ENCODE data around the gene PDLIM1.
"Not testable (repeated sequence)": the region's sequence is repeated elsewhere in the genome, so short reads cannot be mapped to it uniquely, and the experiment has no call there.

The PDLIM1 gene

DNA sequence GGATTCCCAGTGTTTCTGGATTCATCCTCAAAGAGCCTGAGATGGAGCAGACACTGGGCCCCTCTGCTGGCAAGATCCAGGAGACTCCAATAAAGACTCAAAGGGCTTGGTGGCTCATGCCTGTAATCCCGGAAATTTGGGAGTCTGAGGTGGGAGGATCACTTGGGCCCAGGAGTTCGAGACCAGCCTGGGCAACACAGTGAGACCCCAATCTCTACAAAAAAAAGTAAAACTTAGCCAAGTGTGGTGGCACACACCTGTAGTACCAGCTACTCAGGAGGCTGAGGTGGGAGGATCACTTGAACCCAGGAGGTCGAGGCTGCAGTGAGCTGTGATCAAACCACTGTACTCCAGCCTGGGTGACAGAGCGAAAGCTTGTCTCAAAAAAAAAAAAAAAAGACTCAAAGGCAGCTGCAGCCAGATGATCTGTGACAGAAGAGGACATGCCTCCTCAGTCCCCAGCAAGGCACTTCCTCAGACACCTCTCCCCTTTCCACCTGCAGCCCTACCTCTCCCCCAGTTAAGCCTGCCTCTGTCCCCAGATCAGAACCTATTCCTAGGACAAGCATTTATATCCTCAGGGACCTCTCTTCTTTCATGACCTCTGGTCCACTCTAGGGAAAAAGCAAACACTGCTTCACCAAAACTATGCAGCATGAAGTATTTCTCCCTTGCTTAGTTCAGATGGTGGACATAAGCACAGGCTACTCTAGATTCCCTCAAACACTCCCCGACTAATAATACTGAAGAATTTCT, 27.9 kb downstream of the PDLIM1 start:
- no peak for DNase-seq

DNA sequence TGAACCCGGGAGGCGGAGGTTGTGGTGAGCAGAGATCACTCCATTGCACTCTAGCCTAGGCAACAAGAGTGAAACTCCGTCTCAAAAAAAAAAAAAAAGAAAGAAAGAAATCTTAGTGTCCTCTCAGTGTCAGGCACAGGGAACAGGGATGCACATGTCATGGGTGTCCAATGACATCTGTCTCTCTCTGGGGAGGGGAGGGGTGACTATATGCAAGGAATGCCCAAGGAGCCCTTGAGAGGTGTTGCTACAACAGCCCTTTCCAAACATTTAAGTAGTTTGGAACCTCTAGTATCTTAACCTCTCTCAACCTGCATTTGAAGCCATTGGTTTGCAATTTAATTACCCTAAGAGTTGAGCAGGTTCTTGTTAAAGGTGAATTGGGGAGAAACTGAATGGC, 28.9 kb downstream of the PDLIM1 start:
- no peak for DNase-seq

DNA sequence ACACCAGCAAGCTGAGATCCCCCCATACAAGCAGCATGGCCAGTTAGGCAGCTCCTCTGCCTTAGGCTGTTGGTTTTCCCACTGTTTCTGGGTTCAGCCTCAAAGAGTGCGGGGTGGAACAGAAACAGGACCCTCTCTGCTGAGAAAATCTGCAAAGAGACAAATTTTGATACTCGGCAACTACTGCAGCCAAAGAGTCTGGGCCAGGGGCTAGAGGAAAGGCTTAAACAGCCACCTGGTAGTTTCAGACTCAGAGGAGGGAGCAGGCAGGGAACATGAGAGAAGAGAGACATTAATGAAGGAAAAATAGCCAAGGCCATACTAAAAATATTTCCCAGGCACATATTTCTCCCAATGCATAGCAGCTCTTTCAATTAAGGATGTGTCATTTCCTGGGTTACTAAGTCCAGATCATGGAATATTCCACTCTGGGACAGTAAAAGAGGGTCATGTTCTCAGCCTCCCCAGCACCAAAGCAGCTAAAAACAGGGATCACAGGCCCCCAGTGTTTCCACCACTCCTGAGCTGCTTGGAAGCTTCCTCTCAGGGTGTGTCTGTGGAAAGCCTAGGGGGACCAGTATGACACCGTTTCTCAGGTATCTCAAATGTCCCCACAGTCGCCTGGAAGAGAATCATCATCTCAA, 29.8 kb downstream of the PDLIM1 start:
- DNase-seq: no peak

DNA sequence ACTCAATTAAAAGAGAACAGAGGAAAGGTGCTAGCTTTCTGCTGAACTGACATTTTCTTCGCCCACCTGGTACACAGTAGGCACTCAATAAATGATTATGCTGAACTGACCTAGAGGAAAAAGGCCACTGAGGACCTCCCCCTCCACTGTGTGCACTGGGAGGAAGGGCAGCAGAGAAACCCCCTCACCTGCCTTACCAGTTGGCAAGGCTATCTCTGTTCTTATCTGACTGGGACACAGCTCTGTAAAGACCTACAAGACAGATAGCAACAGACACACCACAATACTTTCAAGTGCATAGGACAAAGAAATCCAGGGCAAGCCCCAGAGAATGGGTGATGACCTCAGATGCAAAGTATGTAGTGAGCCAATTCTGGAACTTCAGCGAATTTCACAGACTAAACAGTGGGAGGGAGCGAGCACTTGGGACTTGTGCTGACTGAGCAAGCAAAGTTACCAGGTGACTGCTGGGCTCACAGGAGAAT, 30.4 kb downstream of the PDLIM1 start:
- DNase-seq: no peak

DNA sequence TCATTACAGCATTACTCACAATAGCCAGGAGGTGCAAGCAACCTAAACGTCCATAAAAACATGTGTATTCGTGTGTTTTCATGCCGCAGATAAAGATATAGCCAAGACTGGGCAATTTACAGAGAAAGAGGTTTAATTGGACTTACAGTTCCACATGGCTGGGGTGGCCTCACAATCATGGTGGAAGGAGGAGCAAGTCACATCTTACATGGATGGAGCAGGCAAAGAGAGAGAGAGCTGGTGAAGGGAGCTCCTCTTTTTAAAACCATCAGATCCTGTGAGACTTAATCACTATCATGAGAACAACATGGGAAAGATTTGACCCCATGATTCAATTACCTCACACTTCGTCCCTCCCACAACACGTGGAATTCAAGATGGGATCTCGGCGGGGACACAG, 33.0 kb downstream of the PDLIM1 start:
- no peak for DNase-seq

DNA sequence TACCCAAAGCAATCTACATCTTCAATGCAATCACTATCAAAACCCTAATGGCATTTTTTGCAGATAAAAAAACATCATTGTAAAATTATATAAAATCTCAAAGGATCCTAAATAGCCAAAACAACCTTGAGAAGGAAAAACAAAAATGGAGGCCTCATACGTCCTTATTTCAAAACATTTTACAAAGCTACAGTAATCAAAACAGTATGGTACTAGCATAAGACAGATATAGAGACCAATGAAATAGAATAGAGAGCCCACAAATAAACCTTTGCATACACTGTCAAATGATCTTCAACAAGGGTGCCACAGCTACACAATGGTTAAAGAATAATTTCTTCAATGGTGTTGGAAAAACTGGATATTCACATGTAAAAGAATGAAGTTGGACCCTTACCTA, 34.5 kb downstream of the PDLIM1 start:
- DNase-seq: no peak

DNA sequence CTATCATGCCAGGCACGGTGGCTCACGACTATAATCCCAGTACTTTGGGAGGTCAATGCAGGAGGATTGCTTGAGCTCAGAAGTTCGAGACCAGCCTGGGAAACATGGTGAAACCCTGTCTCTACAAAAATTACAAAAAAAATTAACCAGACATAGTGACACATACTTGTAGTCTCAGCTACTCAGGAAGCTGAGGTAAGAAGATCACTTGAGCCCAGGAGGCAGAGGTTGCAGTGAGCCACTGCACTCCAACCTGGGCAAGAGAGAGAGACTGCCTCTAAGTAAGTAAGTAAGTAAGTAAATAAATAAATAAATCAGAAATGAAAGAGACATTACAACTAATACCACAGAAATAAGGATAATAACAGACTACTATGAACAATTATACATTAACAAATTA, 36.2 kb downstream of the PDLIM1 start:
- no peak for DNase-seq

DNA sequence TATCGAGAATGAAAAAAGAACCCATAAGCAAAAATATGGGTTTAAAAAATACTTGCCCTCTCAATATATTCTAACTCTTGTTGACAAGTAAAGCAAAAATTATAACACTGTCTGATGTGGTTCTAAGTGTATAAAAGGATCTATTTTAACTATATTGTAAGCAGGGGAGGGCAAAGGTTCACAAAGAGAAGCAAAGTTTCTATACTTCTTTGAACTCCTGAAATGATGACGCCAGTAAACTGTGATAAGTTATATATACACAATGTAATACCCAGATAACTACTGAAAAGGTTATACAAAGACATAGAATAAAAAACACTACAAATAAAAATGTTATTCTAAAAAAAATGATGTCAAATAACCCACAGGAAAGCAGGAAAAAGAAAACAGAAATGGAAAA, 37.1 kb downstream of the PDLIM1 start:
- no peak for DNase-seq

DNA sequence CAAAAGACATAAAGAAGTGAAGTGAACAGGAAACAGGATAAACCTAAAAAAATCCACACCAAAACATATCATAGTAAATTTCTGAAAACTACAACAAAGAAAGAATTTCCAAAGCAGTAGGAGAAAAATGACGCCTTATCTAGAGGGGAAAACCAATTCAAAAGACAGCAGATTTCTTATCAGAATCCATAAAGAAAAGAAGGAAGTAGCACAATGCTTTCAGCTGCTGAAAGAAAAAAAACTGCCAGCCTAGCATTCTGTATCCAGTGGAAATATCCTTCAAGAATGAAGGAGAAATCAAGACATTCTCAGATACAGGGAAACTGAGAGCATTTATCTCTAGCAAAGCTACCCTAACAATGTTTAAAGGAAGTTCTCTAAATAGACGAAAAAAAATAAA, 37.8 kb downstream of the PDLIM1 start:
- DNase-seq: no peak

DNA sequence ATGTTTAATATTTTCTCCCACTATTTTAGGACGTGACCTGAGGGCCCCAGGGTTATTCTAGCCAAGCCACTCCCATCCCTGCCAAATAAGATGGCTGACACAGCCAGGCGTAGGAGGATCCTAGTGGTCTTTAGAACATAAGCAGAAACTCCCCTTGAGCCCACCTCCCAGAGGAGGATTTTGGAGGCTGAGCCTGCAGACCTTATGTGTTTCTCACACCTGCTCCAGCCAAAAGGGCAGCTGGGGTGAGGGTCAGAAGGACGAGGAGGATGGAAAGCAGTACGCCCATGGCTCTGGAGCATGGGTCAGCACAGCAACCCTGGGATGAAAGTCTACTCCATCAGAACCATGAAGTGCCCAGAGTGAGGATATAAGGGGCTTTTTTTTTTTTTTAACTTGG, 39.9 kb downstream of the PDLIM1 start:
- DNase-seq: no peak

DNA sequence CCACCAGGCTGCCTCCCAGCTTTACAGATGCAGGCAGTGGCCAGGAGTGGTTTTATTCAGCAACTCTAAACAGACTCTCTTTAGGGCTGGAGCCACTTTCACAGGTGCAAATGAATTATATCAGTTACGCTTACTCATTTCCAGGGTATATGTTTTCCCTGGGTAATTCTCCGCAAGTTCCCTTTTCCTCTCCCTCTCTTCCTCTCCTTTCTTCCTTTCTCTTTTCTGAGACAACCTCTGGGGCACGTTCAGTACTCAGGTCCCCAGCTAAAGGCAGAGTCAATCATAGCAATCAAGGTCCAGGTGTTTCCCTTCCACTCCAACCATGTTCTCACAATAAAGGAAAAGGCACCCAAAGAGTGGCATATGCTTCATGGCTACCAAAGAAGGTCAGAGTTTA, 41.3 kb downstream of the PDLIM1 start:
- no peak for DNase-seq

DNA sequence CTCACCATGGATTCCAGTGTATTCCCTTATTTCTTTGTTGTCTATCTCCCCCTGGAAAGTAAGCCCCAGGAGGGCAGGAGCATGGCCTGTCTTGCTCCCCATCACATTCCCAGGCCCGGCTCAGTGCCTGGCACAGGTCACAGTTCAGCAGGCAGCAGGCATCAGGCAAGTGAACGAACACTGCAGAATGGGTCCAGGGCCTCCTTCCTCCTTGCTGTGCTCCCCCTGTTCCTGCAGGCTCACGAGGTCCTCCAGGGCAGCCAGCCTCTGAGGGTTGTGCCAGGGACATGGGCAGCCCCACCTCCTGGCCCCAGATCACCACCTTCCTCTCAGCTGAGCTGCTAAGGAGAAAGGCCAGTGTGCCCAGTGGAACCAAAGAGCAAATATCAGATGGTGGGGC, 41.8 kb downstream of the PDLIM1 start:
- DNase-seq: no peak

DNA sequence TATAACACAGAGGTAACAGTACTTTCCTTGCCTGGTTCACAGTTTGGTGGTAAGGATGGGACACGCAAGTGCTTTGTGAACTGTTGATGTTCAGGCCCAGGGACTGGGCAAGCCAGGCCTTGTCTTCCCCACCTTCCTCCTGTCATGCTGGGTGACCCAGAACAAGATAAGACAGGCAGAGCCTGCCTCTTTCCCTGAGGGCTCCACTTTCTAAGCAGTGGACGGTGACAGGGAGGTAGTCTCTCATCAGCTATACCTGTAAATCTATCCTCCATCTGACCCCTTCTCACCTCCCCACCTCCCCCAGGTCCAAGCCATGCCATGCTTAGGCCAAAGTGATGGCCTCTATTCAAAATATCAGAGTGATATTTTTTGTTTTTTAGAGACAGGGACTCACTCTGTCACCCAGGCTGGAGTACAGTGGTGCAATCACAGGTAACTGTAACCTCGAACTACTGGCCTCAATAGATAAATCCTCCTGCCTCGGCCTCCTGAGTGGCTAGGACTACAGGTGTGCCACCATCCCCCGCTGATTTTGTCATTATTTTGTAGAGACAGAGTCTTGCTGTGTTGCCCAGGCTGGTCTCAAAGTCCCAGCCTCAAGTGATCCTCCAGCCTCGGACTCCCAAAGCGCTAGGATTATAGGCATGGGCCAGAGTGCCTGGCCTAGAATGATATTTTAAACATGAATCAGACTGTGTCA, 42.8 kb downstream of the PDLIM1 start:
- DNase-seq: no peak

DNA sequence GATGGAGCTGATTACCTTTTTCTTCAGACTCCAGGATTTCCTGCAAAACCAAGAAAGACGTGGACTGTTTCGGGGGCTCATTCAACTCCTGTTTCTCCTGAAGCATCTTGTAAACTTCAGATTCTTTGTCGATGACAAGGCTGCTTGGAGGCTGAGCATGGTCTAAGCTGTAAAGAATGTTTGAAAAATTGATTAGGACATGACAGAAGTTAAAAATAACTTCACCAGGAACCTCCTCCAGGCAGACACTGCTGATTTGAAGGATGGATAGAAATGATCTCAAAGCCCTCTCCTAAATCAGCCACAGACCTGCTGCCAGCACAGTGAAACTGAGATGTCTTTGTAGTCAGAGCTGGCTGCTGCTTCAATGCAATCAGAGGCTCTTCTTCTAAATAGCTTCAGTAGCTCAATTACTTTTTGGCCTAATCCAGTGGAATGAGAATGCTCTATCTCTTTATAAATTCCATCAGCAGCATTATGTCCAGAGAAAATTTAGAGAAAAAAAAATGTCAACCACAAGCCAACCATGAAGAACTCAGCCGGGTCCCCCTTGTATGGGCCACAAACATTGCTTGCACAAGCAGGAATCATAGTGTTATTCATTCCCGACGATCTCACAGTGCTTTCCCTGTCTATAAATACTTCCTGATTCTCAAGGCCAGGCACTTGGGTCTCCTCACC, 43.5 kb downstream of the PDLIM1 start:
- no peak for DNase-seq

DNA sequence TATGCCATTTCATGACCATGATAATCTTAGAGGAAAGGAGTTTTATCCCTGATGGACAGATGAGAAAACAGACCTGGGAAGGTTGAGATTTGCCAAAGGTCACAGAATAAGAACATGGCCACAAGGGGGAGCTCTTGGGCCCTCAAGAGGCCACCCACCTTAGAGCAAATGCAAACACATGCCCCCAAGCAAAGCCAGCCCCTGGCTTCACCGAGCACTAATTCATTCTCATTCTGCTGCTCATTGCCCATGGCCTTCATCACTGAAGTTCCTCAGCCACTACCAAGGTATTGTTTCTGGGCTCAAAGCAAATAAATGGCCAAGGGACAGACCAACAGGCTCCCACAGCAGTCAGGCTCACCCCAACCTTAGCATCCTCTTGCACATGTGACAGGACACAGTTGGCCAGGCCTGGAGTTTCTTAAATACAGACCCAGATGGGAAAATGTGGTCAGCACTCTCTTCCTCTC, 44.2 kb downstream of the PDLIM1 start:
- DNase-seq: peak; percentile 25

DNA sequence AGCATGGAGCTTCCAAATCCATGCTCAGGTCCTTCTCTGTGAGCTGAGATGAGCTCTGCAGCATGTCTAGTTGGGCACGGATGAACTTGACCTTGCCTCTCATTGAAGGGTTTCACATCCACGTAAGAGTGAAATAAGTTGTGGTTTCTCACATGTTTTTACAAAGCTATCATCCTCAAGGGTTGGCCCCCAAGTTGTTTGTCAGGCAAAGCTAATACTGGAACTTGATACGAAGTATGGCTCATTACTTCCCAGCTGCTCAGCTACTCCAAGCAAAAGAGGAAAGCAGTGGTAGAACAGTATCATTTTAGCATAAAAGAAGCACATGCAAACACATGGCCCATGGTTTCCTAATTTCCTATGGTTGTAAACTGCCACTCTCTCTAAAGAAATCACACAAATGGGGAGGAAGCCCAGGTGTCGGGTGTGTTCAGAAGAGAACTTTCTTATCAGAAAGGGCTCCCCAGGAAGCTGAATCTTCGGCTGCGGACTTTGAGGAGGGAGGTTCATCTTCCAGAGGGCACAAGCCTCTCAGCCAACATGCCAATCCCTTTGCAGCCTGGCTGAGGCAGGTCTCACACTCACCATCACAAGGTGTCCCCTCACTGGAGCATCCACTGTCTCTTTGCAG, 45.3 kb downstream of the PDLIM1 start:
- no peak for DNase-seq

DNA sequence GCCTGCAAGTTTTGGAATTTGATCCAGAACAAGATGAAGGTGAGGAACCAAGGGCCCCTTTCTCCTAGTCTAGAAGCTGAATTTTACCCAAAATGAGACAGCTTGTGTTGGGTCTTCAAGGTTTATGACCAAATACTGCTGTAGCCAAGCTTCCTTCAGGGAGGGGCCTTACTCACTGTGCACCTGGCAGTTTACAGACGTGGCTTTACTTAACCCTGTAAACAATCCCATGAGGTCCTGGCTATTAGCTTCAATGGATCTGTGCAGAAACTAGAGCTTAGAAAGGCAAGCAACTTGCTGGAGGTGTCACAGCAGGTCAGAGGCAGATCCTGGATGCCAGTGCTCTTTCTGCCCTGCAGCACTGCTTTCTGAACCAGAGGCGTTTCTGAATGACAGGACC, 46.7 kb downstream of the PDLIM1 start:
- no peak for DNase-seq

DNA sequence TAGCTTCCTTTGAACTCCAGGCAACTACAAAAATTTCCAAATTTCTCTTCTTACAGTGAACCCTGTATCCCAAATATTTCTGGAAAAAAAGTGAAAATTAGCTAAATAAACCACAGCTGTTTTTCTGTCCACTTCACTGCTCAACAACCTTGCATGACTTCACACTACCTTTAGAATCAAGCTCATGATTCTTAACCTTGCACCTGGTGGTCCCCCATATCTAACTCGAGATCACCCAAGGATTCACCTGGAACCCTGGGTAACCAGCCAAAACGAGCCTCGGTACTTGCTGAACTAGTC, 47.5 kb downstream of the PDLIM1 start:
- DNase-seq: no peak

DNA sequence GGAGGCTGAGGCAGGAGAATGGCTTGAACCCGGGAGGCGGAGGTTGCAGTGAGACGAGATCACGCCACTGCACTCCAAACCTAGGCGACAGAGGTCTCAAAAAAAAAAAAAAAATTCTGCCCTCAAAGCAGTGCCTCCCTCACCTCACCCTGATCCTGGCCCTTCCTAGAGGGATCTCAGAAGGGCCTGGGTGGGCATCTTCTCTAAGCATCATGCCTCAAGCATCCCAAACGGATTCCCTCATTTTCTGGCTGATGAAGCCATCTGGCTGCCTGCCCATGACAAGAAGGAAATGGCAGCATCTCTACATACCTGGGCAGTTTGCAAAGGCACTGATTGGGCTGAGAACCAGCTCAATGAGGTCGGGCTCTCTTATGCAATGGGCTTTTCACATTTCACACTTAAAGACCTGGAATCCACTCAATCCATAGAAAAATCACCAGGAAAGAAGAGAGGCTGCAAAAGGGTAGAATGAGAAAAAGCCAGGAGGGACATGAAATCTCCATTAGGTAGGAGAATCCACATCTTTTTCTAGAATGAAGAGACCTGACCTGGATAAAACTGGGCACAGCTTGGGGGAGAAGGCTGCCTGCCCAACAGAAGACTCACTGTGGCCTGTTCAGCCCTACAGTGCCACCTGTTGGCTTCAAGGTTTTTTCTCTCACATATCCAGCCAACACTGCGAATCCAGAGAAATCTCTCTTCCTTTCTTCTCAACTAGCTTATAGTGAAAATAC, 48.1 kb downstream of the PDLIM1 start:
- DNase-seq: no peak

DNA sequence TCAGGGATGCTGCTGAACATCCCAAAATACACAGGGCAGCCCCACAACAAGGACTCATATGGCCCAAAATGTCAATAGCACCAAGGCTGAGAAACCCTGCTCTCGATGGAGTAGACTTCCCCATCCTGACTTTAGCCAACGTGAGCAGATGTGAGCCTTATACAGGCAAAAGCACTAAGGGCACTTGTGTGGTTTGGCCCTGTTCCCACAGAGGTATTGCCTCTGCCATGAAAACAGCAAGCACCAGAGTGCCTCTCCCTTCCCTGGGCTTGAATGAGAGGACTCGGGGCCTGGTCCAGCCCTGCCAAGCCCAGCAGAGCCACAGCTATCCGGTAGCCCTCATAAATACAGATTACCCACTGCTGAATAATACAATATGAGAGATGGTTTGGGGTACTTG, 49.3 kb downstream of the PDLIM1 start:
- no peak for DNase-seq

DNA sequence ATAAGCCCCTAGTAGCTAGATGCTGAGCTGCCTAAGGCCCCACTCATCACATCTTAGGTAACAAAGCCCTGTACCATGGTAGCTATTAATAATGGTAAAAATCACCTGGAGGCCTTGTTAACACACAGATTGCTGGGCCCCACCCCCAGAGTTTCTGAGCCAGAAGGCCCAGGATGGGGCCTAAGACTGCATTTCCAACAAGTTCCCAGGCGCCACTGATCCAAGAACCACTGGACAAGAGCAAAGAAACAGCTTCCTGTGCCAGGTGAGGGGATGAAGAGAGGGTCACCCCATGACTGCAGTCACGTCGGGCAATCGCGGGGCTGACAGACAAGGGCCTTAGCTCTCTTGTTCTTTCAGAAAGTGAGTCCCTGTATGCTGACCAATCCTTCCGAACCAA, 50.0 kb downstream of the PDLIM1 start:
- no peak for DNase-seq

DNA sequence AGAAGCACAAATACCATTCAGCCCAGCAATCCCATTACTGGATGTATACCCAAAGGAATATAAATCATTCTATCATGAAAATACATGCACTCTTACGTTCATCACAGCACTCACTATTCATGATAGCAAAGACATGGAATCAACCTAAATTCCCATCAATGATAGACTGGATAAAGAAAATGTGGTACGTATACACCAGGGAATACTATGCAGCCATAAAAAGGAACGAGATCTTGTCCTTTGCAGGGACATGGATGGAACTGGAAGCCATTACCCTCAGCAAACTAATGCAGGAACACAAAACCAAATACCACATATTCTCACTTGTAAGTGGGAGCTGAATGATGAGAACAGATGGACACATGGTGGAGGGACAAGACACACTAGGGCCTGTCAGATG, 50.7 kb downstream of the PDLIM1 start:
- DNase-seq: not testable (repeated sequence)
